HUES6 (cell line): ENCODE results near the gene B4GALT2.

Experiments
- H3K27ac ChIP-seq: 2 replicates; pipeline ENCODE4 v1.7.0; 2013; ENCODE audit warnings: low read depth, mild to moderate bottlenecking, low read length, inconsistent platforms
- H3K27me3 ChIP-seq: 2 replicates; pipeline ENCODE4 v1.6.1; 2013; ENCODE audit warnings: low read length; ENCODE audit not compliant: control insufficient read depth, insufficient read depth
- H3K36me3 ChIP-seq: 2 replicates; pipeline ENCODE4 v1.6.1; 2013; ENCODE audit warnings: low read length; ENCODE audit not compliant: control insufficient read depth, insufficient read depth
- H3K4me1 ChIP-seq: 2 replicates; pipeline ENCODE4 v1.6.1; 2013; ENCODE audit warnings: low read length; ENCODE audit not compliant: control insufficient read depth, insufficient read depth
- H3K4me3 ChIP-seq: 2 replicates; pipeline ENCODE4 v1.5.1; 2013; ENCODE audit warnings: low read depth, low read length
- H3K9ac ChIP-seq: one replicate; pipeline ENCODE4 v1.6.1; 2013; ENCODE audit warnings: mild to moderate bottlenecking, low read length
- H3K9me3 ChIP-seq: 2 replicates; pipeline ENCODE4 v1.6.1; 2013; ENCODE audit warnings: low read depth, low read length; ENCODE audit not compliant: control insufficient read depth, insufficient read depth

The B4GALT2 gene

DNA sequence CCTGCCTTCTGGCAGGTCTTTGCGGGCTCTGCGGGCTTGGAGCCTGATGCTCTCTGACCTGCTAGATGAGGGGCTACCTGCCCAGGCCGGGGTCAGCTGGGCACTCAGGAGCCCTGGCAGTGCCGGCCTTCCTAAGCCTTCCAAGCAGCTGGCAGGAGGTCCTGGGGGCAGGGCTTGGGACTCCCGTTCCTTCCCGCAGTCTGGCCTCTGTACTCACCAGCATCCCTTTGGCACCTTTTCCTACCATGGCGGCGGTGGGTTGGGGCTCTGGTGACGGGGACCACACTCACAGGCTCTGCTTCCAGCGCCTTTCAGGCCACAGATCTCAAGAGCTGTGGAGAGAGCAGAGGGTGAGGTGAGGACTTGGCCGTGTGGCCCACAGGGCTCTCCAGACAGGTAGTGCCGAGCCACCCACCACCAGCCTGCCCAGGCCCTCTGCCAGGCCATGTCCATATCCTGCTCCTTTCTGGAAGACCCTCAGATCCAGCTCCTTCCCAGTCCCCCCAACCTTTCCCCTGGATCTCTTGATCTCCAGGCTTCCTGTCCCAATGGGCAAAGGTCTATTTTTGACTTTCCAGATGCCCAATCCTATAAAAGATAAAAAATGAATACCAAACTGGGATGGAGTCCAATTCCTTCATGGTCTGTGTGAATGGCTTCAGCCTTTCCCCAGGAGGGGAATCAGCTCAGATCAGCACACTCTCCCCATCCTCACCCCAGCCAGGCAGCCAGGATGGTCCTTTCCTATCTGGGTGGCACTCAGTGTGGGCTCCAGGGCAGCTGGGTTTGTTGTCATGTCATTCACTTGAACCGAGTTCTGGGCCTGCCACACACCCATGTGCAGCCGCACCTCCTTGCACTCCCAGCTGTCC lies 45.3 kb downstream of the B4GALT2 start:
- peaks cover 21% of the 10 kb centered on the region; the same call in 1 of the 2 replicates for H3K36me3 ChIP-seq
- H3K27ac ChIP-seq: no peak overlapping the region
- H3K4me1 ChIP-seq: peaks cover 12% of the 10 kb centered on the region
- peaks cover 4% of the 10 kb centered on the region; the same call in 1 of the 2 replicates for H3K27me3 ChIP-seq
- H3K9me3 ChIP-seq: no peaks in the 10 kb centered on the region
- H3K4me3 ChIP-seq: no peak overlapping the region
- H3K9ac ChIP-seq: no peak overlapping the region

- peaks cover 20% of the 10 kb centered on the region; the same call in 1 of the 2 replicates for H3K36me3 ChIP-seq
- H3K9me3 ChIP-seq: no peaks in the 10 kb centered on the region
- H3K27me3 ChIP-seq: peaks cover 4% of the 10 kb centered on the region; the same call in 1 of the 2 replicates
- no peak overlapping the region for H3K27ac ChIP-seq
- peaks cover 15% of the 10 kb centered on the region for H3K4me1 ChIP-seq
- no peak overlapping the region for H3K4me3 ChIP-seq
- H3K9ac ChIP-seq: no peak overlapping the region
Observed at GRCh38 chr1:44024903-44025525, 46.0 kb downstream of the B4GALT2 start.

DNA sequence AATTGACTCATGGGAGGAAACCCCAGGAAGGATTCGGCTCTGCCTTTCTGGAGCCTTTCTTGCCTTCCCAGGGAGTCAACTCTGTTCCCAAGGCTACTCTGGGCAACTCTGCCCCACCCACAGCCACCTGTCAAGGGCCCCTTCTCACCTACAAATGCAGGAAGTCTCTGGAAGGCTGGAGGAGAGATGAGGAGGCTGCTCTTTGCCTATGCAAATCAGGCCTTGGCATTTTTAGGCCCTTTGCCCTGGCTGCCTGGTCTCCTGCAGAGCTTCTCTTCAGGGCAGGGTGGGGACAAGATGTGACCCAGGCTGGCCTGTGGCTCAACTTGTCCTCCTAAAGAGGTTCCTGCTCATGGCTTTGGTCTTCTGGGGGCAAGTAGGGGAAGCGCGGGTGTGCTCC lies 46.8 kb downstream of the B4GALT2 start:
- Histone ChIP-seq H3K9ac (no peak overlapping the region), H3K27me3 (peaks cover 4% of the 10 kb centered on the region; the same call in 1 of the 2 replicates), H3K27ac (no peak overlapping the region), H3K4me1 (peaks cover 15% of the 10 kb centered on the region), H3K36me3 (peaks cover 18% of the 10 kb centered on the region; the same call in 1 of the 2 replicates), H3K9me3 (no peaks in the 10 kb centered on the region), H3K4me3 (no peak overlapping the region)

DNA sequence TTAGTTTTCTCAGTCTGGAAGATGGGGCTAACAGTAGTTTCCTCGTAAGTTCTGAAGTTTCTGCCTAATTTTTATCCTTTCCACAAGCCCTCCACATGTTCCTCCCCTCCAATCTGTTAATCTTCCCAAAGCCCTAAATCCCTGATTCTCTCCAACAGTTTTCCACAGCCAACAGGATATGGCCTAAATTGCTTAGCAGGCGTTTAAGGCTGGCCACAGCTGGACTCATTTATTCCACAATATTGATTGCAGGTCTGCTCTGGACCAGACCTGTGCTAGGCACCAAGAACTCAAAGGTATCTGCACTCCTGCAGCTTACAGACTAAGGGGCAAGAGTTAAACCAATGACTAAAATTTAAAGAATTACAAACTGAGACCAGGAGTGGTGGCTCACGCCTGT lies 48.3 kb downstream of the B4GALT2 start:
- Histone ChIP-seq H3K9ac (no peak overlapping the region), H3K36me3 (peaks cover 11% of the 10 kb centered on the region; the same call in 1 of the 2 replicates), H3K27ac (no peak overlapping the region), H3K27me3 (peaks cover 4% of the 10 kb centered on the region; the same call in 1 of the 2 replicates), H3K9me3 (no peaks in the 10 kb centered on the region), H3K4me3 (no peak overlapping the region), H3K4me1 (peaks cover 24% of the 10 kb centered on the region)

- peak overlapping the region; percentile 52 for H3K9ac ChIP-seq
- H3K27ac ChIP-seq: no peak overlapping the region
- peaks cover 40% of the 10 kb centered on the region for H3K4me1 ChIP-seq
- H3K9me3 ChIP-seq: no peaks in the 10 kb centered on the region
- no peaks in the 10 kb centered on the region for H3K36me3 ChIP-seq
- peaks cover 4% of the 10 kb centered on the region; the same call in 1 of the 2 replicates for H3K27me3 ChIP-seq
- H3K4me3 ChIP-seq: peak overlapping the region; percentile 75
Observed at GRCh38 chr1:44029260-44029910, 50.4 kb downstream of the B4GALT2 start.

GRCh38 chr1:44029911-44030604 lies 51.0 kb downstream of the B4GALT2 start:
- Histone ChIP-seq H3K27ac (peak overlapping the region; percentile 87; the same call in 1 of the 2 replicates), H3K4me3 (peak overlapping the region; percentile 75), H3K9me3 (no peaks in the 10 kb centered on the region), H3K4me1 (peaks cover 40% of the 10 kb centered on the region), H3K27me3 (peaks cover 4% of the 10 kb centered on the region; the same call in 1 of the 2 replicates), H3K36me3 (no peaks in the 10 kb centered on the region), H3K9ac (peak overlapping the region; percentile 90)

DNA sequence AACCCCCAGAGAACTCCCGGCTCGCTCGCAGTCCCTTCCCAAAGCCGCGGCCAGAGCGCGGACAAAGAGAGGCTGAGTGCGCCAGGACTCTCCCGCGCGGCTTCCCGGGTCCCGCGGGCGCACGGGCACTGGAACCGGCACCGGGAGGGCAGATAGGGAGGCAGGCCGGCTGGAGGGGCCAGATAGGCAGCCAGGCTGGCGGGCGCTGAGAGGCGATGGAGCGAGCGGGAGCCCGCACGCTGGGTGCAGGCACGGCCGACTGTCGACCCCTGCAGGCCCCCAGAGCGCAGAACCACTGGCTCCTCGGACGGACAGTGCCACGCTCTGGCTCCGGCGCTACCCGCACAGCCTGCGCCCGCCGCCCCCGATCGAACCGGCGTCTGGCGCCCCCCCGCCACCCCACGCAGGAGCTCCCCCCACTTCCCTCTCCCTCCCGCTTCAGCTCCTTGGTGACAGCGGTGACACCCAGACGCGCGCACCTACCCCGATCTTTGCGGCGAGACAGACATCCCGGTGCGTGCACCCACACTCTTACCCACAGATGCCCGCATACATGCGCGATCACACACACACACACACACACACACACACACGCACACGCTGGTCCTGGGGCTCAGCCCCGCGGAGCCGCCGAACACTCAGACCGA lies 51.7 kb downstream of the B4GALT2 start:
- H3K4me1 ChIP-seq: peaks cover 38% of the 10 kb centered on the region
- H3K9me3 ChIP-seq: no peaks in the 10 kb centered on the region
- H3K4me3 ChIP-seq: peak overlapping the region; percentile 75
- peak overlapping the region; percentile 90 for H3K9ac ChIP-seq
- no peaks in the 10 kb centered on the region for H3K36me3 ChIP-seq
- peaks cover 4% of the 10 kb centered on the region; the same call in 1 of the 2 replicates for H3K27me3 ChIP-seq
- H3K27ac ChIP-seq: peak overlapping the region; percentile 87

DNA sequence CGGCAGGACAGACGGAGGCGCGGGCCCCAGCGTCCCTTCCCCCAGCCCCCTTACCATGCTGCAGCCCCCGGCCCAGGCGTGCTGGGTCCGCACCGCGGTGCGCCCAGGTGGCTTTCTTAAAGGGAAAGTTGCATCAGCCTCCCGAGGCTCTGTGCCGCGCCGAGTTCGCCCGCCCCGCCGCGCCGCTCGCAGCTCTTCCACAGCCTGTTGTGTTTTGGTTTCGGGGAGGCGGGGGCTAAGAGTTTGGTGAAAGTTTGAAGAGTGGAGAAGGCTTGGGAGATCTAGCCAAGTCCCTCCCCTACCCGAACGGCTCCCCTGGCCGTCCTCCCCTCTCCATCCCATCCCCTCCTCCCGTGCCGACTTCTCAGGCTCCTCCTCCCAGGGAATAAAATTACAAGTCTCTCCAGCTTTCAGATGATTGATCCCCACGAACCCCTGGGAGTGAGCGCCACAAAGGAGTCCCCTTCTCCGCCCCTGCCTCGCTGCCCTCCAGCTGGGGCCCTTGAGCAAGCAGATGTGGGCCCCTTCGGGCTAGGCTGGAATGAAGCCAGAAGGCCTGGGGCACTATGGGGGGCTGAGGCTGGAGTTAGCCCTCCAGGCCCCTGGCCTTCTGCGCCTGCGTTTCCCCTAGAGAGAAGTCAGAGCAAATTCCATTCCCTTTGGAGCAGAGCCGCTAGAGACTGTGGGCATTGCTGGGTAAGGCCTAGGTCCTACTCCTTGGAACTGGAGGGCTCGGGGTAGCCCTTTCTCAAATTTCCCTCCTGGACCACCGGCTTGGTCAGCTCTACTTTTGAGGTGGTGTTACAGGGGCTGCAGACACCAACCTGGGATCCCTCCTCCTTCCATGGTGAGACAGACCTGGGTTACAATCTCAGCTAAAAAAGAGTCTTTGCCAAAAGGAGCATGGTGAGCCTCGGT lies 52.5 kb downstream of the B4GALT2 start, which contains the start of gene SLC6A9:
TSS of gene SLC6A9 (minus strand) at position 211 of the 918 bp plus-strand sequence. CDS start 7,185 bp downstream, outside the sequence.
- Histone ChIP-seq H3K27ac (peak within 1 kb of the TSS; percentile 87), H3K27me3 (peaks cover 4% of the 10 kb centered on the region; the same call in 1 of the 2 replicates), H3K36me3 (no peaks in the 10 kb centered on the region), H3K4me1 (peaks cover 40% of the 10 kb centered on the region), H3K9ac (peak within 1 kb of the TSS; percentile 90), H3K4me3 (peak within 1 kb of the TSS; percentile 75), H3K9me3 (no peaks in the 10 kb centered on the region)

DNA sequence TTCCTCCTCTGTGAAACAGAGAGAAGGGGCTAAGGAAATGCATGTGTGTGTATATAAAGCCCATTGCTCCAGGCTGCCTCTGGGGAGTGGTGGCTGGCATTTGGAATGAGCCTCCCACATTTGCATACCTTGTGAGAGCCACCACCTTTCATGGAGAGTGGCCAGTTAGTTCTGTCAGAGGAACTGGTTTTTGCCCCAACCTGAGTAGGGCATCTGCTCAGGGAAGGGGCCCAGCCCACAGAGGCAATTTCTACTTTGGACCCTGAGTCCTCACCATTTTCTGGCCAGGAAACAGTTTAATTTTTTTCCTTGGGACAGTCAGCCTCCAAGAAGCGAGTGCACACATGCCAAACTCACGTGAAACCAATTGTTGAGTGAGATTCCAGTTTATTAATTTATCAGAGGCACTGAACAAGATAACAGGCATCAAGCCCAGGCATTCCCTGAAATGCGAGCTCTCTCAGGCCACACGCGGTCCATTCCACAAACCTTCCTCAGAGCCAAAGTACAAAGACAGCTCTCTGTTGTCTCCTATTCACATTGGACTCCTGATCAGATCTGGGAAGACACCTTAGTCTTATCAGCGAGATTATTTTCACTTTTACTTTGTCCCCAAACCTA lies 53.3 kb downstream of the B4GALT2 start:
- Histone ChIP-seq H3K9me3 (no peaks in the 10 kb centered on the region), H3K27ac (peak overlapping the region; percentile 52; the same call in 1 of the 2 replicates)

More for the DNA sequence above, 53.3 kb downstream of the B4GALT2 start:
- Histone ChIP-seq H3K4me3 (peak overlapping the region; percentile 75), H3K27me3 (peaks cover 4% of the 10 kb centered on the region; the same call in 1 of the 2 replicates), H3K9ac (no peak overlapping the region), H3K36me3 (no peaks in the 10 kb centered on the region), H3K4me1 (peaks cover 40% of the 10 kb centered on the region)
